ENCODE measurements around the gene ANKRD23.

DNA sequence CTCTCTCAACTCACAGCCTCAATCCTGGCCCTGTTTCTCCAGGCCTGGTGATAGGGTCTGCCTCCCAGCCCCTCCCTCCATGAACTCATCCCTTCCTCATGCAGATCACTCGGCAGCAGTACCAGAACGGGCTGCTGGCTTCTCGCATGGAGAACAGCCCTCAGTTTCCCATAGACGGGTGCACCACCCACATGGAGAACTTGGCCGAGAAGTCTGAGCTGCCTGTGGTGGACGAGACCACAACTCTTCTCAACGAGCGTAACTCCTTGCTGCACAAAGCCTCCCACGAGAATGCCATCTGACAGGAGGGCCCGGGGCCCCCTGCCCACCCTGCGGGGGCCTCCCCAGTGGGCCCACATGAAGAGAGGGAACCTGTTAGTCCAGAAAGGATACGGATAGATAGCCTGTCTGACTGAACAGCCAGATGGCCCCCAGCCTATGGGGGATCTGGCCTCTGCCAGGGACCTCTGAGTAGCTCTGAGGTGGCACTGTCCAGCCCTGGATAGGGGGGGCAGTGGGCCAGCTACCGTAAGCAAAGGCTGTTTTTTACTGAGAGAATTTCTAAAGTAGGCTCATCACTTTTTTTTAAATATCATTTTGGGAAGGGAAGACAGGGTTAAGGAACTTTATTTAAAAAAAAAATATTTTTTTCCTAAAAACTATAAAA, 34.5 kb downstream of the ANKRD23 start:
- TF ChIP-seq, protein P1, sequence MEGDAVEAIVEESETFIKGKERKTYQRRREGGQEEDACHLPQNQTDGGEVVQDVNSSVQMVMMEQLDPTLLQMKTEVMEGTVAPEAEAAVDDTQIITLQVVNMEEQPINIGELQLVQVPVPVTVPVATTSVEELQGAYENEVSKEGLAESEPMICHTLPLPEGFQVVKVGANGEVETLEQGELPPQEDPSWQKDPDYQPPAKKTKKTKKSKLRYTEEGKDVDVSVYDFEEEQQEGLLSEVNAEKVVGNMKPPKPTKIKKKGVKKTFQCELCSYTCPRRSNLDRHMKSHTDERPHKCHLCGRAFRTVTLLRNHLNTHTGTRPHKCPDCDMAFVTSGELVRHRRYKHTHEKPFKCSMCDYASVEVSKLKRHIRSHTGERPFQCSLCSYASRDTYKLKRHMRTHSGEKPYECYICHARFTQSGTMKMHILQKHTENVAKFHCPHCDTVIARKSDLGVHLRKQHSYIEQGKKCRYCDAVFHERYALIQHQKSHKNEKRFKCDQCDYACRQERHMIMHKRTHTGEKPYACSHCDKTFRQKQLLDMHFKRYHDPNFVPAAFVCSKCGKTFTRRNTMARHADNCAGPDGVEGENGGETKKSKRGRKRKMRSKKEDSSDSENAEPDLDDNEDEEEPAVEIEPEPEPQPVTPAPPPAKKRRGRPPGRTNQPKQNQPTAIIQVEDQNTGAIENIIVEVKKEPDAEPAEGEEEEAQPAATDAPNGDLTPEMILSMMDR (IDR thresholded peaks at IDR 0.05; ENCODE audit: poor library complexity): no peak
- TF ChIP-seq EZH2 (IDR thresholded peaks at IDR 0.05; ENCODE audit: borderline replicate concordance) (no peak), EZH2phosphoT487 (IDR thresholded peaks at IDR 0.05; ENCODE audit: low read depth, severe bottlenecking, unreplicated experiment) (no peak)

Data from hepatocyte (in vitro differentiated cells).